Measurements from ENCODE around the gene LRRC74B.

- TF ChIP-seq, protein P1, sequence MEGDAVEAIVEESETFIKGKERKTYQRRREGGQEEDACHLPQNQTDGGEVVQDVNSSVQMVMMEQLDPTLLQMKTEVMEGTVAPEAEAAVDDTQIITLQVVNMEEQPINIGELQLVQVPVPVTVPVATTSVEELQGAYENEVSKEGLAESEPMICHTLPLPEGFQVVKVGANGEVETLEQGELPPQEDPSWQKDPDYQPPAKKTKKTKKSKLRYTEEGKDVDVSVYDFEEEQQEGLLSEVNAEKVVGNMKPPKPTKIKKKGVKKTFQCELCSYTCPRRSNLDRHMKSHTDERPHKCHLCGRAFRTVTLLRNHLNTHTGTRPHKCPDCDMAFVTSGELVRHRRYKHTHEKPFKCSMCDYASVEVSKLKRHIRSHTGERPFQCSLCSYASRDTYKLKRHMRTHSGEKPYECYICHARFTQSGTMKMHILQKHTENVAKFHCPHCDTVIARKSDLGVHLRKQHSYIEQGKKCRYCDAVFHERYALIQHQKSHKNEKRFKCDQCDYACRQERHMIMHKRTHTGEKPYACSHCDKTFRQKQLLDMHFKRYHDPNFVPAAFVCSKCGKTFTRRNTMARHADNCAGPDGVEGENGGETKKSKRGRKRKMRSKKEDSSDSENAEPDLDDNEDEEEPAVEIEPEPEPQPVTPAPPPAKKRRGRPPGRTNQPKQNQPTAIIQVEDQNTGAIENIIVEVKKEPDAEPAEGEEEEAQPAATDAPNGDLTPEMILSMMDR (conservative IDR thresholded peaks at IDR 0.05; ENCODE audit: low read length): peak; percentile 26; the same call in 1 of the 2 replicates
- TF ChIP-seq EZH2phosphoT487 (IDR thresholded peaks at IDR 0.05; ENCODE audit: borderline replicate concordance): no peak
These were observed 22.7 kb upstream of the LRRC74B start for GRCh38 chr22:21022955-21023614.
